ENCODE results near the gene ADPRH. TPM values are rescaled to one million over a fixed set of nuclear protein-coding genes. Genes with fewer than 3 reads are reported as not detected.

The ADPRH gene
- total and polyA plus RNA-seq, 8 donors = 0.89 to 21.4 (median 2.5) TPM; not detected in 1

GRCh38 chr3:119613201-119613600 lies 33.9 kb downstream of the ADPRH start:
- intact Hi-C loops (cut with DNase I; ENCODE audit: low total_unique reads) = no loop called here
- DNase-seq = no peak
- TF ChIP-seq POLR2A (IDR thresholded peaks at IDR 0.05) (no peak), POLR2AphosphoS5 (IDR thresholded peaks at IDR 0.05) (no peak), EP300 (IDR thresholded peaks at IDR 0.05) (no peak)
- TF ChIP-seq, protein P1, sequence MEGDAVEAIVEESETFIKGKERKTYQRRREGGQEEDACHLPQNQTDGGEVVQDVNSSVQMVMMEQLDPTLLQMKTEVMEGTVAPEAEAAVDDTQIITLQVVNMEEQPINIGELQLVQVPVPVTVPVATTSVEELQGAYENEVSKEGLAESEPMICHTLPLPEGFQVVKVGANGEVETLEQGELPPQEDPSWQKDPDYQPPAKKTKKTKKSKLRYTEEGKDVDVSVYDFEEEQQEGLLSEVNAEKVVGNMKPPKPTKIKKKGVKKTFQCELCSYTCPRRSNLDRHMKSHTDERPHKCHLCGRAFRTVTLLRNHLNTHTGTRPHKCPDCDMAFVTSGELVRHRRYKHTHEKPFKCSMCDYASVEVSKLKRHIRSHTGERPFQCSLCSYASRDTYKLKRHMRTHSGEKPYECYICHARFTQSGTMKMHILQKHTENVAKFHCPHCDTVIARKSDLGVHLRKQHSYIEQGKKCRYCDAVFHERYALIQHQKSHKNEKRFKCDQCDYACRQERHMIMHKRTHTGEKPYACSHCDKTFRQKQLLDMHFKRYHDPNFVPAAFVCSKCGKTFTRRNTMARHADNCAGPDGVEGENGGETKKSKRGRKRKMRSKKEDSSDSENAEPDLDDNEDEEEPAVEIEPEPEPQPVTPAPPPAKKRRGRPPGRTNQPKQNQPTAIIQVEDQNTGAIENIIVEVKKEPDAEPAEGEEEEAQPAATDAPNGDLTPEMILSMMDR (IDR thresholded peaks at IDR 0.05) = no peak
- H3K4me3 ChIP-seq = no peak overlapping the region
- no peaks in the 10 kb centered on the region for H3K4me1 ChIP-seq
- H3K9me3 ChIP-seq = no peaks in the 10 kb centered on the region
- H3K27ac ChIP-seq = no peak overlapping the region
- no peaks in the 10 kb centered on the region for H3K27me3 ChIP-seq
- 79 to 94% (median 89%) methylated on average over 1 of the region's 1 CpG for WGBS, 5 donors
- no peaks in the 10 kb centered on the region for H3K36me3 ChIP-seq

- intact Hi-C loops (cut with DNase I; ENCODE audit: low total_unique reads) = no loop called here
- Histone ChIP-seq H3K36me3 (no peaks in the 10 kb centered on the region), H3K9me3 (no peaks in the 10 kb centered on the region), H3K27ac (no peak overlapping the region), H3K4me1 (no peaks in the 10 kb centered on the region), H3K27me3 (no peaks in the 10 kb centered on the region), H3K4me3 (no peak overlapping the region)
- 88 to 94% (median 90%) methylated on average over 4 of the region's 4 CpGs for WGBS, 5 donors
- no peak for DNase-seq
- TF ChIP-seq POLR2AphosphoS5 (IDR thresholded peaks at IDR 0.05) (no peak), POLR2A (IDR thresholded peaks at IDR 0.05) (no peak), EP300 (IDR thresholded peaks at IDR 0.05) (no peak)
- TF ChIP-seq, protein P1 (IDR thresholded peaks at IDR 0.05) = no peak
Observed at GRCh38 chr3:119613872-119614271, 34.6 kb downstream of the ADPRH start.

DNA sequence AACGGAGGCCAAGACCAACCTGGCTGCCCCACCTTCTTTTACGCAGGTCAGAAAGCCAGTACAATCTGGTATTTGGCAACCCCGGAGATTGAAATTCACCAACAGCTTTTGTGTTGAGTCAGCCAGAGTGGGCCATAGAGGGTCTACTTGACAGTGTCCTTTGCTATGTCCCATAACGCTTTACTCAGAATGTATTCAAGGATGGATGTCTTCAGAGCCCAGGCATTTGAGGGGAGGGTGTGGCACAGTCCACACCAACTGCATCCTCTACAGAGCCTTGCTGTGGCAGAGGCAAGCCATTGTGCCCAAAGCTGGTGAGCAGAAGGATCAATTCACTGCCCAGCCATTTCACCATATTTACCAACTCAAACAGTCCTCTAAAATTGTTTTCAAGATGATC lies 36.8 kb downstream of the ADPRH start:
- Histone ChIP-seq H3K4me3 (no peak overlapping the region), H3K9me3 (no peaks in the 10 kb centered on the region), H3K27ac (no peak overlapping the region), H3K4me1 (no peaks in the 10 kb centered on the region), H3K27me3 (no peaks in the 10 kb centered on the region), H3K36me3 (no peaks in the 10 kb centered on the region)
- 72 to 88% (median 85%) methylated on average over 4 of the region's 4 CpGs for WGBS, 5 donors
- TF ChIP-seq POLR2A (IDR thresholded peaks at IDR 0.05) = no peak
- TF ChIP-seq POLR2AphosphoS5 (IDR thresholded peaks at IDR 0.05) = no peak
- TF ChIP-seq EP300 (IDR thresholded peaks at IDR 0.05) = no peak
- TF ChIP-seq, protein P1 (IDR thresholded peaks at IDR 0.05) = no peak
- DNase-seq = no peak
- intact Hi-C loops (cut with DNase I; ENCODE audit: low total_unique reads) = no loop called here

DNA sequence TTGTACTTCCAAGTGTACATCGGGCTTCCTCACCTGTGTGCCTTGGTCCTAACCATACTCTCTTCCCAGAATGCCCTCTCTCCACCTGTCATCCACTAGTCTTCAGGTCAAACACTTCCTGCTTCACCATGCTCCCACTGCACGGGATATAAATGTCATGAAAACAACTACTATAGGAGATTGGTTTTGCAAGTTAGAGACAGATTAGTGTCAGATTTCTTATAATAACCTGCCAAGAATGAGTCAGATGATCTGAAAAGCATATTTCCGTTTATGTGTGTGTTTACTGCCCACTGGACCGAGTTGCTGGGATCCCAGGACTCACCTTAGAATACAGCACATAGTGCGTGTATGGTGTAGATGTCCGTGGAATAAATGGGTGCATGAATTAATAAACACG lies 39.8 kb downstream of the ADPRH start:
- Histone ChIP-seq H3K27me3 (no peaks in the 10 kb centered on the region), H3K27ac (no peak overlapping the region), H3K4me3 (no peak overlapping the region), H3K9me3 (no peaks in the 10 kb centered on the region), H3K4me1 (no peaks in the 10 kb centered on the region), H3K36me3 (no peaks in the 10 kb centered on the region)
- 75 to 88% (median 79%) methylated on average over 7 of the region's 7 CpGs for WGBS, 5 donors
- intact Hi-C loops (cut with DNase I; ENCODE audit: low total_unique reads) = no loop called here
- TF ChIP-seq, protein P1 (IDR thresholded peaks at IDR 0.05) = no peak
- TF ChIP-seq POLR2A (IDR thresholded peaks at IDR 0.05) (no peak), EP300 (IDR thresholded peaks at IDR 0.05) (no peak), POLR2AphosphoS5 (IDR thresholded peaks at IDR 0.05) (no peak)
- no peak for DNase-seq
